Measurements from ENCODE around the gene FCGR3A. TPM values are rescaled to one million over a fixed set of nuclear protein-coding genes. Genes with fewer than 3 reads are reported as not detected.
A peak's percentile ranks its signal among the peaks of the same experiment; 100 is the strongest.

The FCGR3A gene
- total RNA-seq, 1 donor from 2014 or later, result 323 TPM

GRCh38 chr1:161506336-161507223 lies 43.0 kb downstream of the FCGR3A start:
- H3K27ac ChIP-seq, result peak overlapping the region; percentile 67
- peaks cover 24% of the 10 kb centered on the region for H3K4me1 ChIP-seq
- no peak for TF ChIP-seq CTCF (IDR thresholded peaks at IDR 0.05)
- DNase-seq (peak; percentile 73), ATAC-seq (peak; percentile 69 to 81)
- intact Hi-C loops (cut with DNase I), result no loop called here
- H3K4me3 ChIP-seq, result peak overlapping the region; percentile 46
- no peaks in the 10 kb centered on the region for H3K27me3 ChIP-seq (ENCODE audit: low read depth)
- H3K9me3 ChIP-seq, result no peaks in the 10 kb centered on the region
- peaks cover 11% of the 10 kb centered on the region for H3K36me3 ChIP-seq

GRCh38 chr1:161505686-161506085 lies 43.9 kb downstream of the FCGR3A start:
- Histone ChIP-seq H3K27ac (peak overlapping the region; percentile 67), H3K36me3 (peaks cover 8% of the 10 kb centered on the region), H3K9me3 (no peaks in the 10 kb centered on the region), H3K4me1 (peaks cover 24% of the 10 kb centered on the region), H3K4me3 (peak overlapping the region; percentile 46), H3K27me3 (ENCODE audit: low read depth) (no peaks in the 10 kb centered on the region)
- no peak for TF ChIP-seq CTCF (IDR thresholded peaks at IDR 0.05)
- ATAC-seq (no peak), DNase-seq (no peak)
- intact Hi-C loops (cut with DNase I), result no loop called here

GRCh38 chr1:161503394-161503748 lies 46.2 kb downstream of the FCGR3A start:
- intact Hi-C loops (cut with DNase I), result no loop called here
- ATAC-seq (no peak), DNase-seq (no peak)
- Histone ChIP-seq H3K27me3 (ENCODE audit: low read depth) (no peaks in the 10 kb centered on the region), H3K4me3 (no peak overlapping the region), H3K4me1 (peaks cover 34% of the 10 kb centered on the region), H3K9me3 (no peaks in the 10 kb centered on the region), H3K36me3 (no peaks in the 10 kb centered on the region), H3K27ac (no peak overlapping the region)
- TF ChIP-seq CTCF (IDR thresholded peaks at IDR 0.05), result no peak

- H3K4me3 ChIP-seq, result no peak overlapping the region
- no peaks in the 10 kb centered on the region for H3K9me3 ChIP-seq
- no peak for ATAC-seq
- peaks cover 34% of the 10 kb centered on the region for H3K4me1 ChIP-seq
- H3K36me3 ChIP-seq, result no peaks in the 10 kb centered on the region
- no peak overlapping the region for H3K27ac ChIP-seq
- no peak for TF ChIP-seq CTCF (IDR thresholded peaks at IDR 0.05)
- no peak for DNase-seq
- intact Hi-C loops (cut with DNase I), result no loop called here
- H3K27me3 ChIP-seq (ENCODE audit: low read depth), result no peaks in the 10 kb centered on the region
Observed at GRCh38 chr1:161502641-161503393, 46.8 kb downstream of the FCGR3A start.

- DNase-seq (no peak), ATAC-seq (no peak)
- H3K4me3 ChIP-seq, result no peak overlapping the region
- TF ChIP-seq CTCF (IDR thresholded peaks at IDR 0.05), result no peak
- peaks cover 31% of the 10 kb centered on the region for H3K4me1 ChIP-seq
- no peaks in the 10 kb centered on the region for H3K36me3 ChIP-seq
- H3K27me3 ChIP-seq (ENCODE audit: low read depth), result no peaks in the 10 kb centered on the region
- no peaks in the 10 kb centered on the region for H3K9me3 ChIP-seq
- no peak overlapping the region for H3K27ac ChIP-seq
- intact Hi-C loops (cut with DNase I), result no loop called here
Observed at GRCh38 chr1:161502181-161502580, 47.4 kb downstream of the FCGR3A start.

All from lower lobe of right lung (tissue), 2 donors.